K562 treated with DMSO at 1 percent for 48 hours (cell line): Measurements from ENCODE around the gene MRPL44. TPM values are rescaled to one million over a fixed set of nuclear protein-coding genes. Genes with fewer than 3 reads are reported as not detected.

Source experiments
- total RNA-seq: library from RNA; unstranded; fragments of 300-600 nt; gene quantifications from 2 replicates; pipeline ENCODE4 v1.2.3, GENCODE V29; 2022; ENCODE audit warnings: low replicate concordance; ENCODE audit errors: extremely low read depth

The MRPL44 gene
- not detected in 2 replicates for total RNA-seq

DNA sequence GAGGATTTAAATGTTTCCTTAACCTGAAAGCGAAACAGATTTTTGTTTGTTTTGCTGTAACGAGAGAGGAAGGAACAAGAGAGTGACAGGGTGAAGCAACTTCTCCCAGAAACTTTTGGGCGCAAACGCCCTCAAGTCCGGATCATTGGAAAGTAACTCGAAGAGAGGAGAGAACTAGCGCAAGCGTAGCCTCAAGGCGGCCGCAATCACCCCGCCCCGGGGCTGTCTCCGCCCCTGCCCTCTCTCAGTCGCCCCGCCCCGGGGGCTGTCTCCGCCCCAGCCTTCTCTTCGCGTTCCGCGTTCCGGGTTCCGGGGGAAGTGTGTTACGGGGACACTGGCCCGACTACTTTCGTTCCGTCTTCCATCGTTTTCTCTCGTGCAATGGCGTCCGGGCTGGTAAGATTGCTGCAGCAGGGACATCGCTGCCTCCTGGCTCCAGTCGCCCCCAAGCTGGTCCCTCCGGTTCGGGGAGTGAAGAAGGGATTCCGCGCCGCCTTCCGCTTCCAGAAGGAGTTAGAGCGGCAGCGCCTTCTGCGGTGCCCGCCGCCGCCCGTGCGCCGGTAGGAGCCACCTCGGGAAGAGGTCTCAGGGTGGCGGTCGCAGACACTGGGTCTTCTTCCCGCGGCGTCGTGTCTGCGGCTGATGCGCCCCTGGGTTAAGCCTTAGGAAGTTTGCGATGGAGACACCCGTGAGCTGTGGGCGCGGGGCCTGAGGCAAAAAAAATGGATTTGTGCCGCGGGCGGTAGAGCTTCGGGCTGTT lies at the start of gene MRPL44:
TSS of gene MRPL44 (plus strand) at position 372 of the 760 bp plus-strand sequence. CDS start at position 382, 10 bp downstream.

DNA sequence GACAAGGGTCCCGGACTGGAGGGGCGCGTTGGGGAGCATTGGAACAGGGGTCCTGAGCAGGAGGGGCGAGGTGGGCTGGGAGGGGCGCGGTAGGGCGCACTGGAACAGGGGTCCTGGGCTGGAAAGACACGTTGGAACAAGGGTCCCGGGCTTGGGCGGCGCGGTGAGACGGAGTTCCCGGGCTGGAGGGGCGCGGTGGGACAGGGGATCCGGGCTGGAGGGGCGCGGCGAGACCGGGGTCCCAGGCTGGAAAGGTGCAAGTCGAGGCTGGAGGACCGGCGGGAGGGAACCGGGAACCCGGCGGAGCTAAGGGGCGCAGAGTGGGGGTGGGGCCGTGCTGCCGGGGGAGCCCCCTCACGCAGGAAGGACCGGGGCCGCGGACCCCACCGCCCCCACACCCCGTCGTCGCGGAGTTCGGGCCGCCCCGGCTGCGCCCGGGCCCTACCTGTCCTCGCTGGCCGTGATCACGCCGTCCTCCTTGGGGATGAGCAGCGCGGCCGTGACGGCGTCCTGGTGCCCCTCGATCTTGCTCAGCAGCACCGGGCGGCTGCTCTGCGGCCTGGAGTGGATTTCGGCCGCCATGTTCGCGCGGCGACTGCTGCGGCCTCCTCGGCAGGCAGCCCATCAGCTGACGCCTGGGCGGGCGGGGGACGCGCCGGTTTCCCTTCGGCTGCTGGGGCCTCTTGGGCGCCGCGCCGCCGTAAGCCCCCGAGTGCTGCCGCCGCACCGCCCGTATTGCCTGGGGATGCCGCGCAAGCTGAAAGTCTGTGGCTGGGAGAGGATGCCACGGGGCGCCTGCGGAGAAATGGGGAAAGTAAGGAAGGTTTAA lies 12.3 kb upstream of the MRPL44 start, which contains the start of gene WDFY1:
TSS of gene WDFY1 (minus strand) at position 633 of the 829 bp plus-strand sequence. CDS start at position 582, 51 bp downstream.

Other genes with a start within 250 kb of the MRPL44 start
- not detected in 2 replicates for gene AP1S3, start 119.9 kb upstream of the MRPL44 start, total RNA-seq
- not detected in 2 replicates for gene WDFY1, start 12.1 kb upstream of the MRPL44 start, total RNA-seq
- gene SERPINE2, start 81.8 kb downstream of the MRPL44 start, total RNA-seq, result not detected in 2 replicates